Stimulated activated CD4-positive, alpha-beta T cell treated with anti-CD3 and anti-CD28 coated beads, Interleukin-2, amount 100 ng/mL, for 48 hours (primary cell): ENCODE results near the gene SLC22A23.

Source experiments
- DNase-seq, 2 donors: peaks; one replicate each; pipeline ENCODE4 v3.0.0-alpha.2; 2020

SLC22A23 gene

DNA sequence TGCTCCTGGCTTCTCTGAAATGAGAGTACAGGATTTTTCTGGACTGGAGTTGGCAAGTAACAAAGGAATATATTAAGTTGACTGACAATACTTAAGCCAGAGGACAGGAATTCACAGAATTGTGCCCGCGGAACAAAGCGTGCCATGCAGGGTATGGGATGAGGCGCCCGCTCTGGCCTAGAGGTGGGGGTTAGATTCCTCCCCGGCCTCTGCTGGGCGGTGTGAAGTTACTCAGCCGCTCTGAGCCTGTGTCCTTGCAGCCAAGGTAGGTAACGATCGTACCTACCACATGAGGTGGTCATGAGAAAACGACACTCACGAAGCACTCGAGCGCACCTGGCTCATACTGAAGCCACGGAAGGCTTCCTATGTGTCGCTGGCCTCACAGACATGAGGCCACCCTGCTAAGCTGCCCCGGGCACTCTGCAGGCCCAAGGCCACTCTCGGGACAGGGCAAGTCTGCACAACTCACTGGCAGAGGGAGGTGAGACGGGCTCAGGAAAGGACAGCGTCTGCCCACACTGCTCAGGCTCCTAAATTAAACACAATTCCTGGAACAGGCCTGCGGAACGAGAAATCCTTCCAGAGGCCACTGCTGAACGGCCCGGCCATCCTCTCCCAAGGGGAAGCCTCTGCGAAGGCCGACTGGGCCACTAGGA lies 127.3 kb downstream of the SLC22A23 start:
- no peak for DNase-seq

DNA sequence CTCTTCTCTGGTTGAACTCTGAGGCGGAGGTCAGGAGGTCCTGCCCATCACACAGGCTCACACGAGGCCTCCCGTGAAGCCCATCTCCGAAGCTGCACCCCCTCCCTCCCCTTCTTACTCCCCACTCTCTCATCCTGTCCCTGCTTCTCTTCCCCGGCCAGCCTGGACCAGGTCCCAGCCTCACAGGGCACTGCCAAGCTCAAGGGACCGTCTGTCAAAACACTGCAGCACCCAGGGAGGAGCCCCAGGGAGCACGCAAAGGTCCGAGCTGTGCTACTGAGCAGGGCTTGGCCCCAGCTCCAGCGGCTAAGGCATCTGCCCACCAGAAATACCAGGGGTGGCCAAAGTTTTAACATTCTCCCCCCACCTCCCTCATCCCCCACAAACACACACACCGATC lies 128.1 kb downstream of the SLC22A23 start:
- DNase-seq: no peak

DNA sequence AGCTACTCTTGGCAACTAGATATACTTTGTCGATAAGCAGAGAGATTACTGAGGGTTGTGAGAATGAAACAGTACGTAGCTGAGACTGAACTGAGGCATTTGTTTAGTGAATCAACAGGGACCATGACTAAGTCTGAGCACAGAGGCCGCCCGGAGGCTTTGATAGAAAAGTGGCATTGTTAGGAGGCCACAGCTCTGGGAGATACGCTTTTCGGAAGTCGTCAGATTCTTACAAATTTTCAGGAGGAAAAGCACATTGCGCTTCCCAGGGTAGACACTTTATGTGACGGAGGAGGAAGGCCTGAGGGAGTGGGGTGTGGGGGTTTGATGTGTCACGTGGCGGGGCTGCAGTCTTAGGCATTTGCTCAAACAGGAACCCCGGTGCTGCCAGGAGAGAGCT lies 128.7 kb downstream of the SLC22A23 start:
- no peak for DNase-seq

DNA sequence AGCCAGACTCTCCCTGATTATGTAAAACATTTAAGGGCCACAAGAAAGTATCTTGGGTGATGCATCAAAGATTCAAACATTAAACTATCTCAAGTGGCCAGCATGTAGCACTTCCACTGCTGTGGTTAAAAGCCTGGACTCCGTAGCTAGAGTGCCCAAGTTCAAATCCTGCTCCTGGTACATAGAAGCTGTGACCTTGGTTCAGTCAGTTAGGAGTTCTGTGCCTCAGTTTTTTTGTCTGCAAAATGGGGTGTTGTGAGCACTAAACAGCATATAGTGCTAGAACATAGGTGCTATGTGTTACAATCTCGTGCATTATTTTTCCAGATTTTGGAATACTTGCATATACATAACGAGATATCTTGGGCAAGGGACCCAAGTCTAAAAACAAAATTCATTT lies 129.4 kb downstream of the SLC22A23 start:
- DNase-seq: no peak

DNA sequence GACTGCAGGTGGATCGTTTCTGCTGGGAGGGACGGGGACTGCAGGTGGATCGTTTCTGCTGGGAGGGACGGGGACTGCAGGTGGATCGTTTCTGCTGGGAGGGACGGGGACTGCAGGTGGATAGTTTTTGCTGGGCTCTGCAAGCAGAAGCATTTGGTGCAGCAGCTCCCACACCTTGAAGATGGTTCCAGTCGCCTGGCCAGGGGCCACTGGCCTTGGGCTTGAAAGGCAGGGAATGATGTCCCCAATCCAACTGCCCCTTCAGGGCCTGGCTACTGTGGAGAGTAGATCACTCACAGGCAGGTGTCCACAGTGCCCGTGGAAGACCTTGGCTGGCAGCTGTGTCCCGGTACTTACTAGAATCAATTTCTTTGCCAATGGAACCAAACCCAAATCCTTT lies 129.9 kb downstream of the SLC22A23 start:
- no peak for DNase-seq

DNA sequence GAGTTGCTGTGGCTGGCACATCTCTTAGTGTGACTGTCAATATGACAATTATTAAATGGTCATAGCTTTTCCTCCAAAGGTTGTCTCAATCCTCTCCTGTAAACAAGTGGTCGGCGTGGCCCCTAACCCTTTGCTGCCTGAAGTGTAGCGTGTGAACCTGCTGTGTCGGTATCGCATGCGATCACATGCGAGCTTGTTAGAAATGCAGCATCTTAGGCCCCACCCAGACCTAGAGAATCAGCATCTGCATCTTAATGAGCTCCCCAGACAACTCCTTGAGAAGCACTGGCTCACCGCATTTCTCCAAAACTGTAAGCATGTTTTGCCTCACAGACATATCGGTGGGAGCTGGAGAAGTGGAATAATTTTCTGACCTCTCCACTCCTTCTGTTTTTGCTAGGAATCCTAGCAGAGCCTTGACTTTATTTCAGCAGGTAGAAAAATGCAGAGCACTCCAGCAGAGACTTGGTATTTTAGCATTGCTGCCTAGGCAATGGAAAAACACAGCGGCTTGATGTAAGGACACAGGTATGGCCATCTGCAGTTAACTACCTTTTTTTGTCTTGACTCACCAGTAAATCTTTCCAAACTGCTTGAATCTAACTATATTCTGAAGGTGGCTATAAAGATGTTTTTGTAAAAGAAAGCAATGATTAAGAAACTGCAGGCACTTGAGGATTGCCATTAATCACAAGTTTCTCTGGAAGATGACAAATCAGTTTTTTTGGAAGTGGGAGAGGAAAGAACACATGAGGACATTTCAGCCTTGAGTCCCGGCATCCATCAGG lies 130.5 kb downstream of the SLC22A23 start:
- no peak for DNase-seq

DNA sequence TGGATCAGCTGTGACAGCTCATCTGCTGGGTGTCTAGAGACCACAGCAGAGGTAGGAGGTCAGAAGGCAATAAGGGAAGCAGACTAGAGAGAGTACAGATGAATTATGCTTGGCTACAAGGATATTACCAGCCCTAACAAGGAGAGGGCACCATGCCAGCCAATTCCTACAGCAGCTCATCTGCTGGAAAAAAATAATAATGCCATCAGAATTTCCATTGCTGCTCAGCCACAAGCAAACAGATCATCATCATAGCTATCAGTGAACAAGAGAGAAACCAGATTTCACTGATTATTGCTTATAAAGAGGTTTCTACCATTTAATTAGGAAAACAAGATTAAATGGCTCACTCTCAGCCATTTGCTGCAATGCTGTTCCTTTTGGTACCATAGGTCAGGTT lies 131.6 kb downstream of the SLC22A23 start:
- DNase-seq: no peak

DNA sequence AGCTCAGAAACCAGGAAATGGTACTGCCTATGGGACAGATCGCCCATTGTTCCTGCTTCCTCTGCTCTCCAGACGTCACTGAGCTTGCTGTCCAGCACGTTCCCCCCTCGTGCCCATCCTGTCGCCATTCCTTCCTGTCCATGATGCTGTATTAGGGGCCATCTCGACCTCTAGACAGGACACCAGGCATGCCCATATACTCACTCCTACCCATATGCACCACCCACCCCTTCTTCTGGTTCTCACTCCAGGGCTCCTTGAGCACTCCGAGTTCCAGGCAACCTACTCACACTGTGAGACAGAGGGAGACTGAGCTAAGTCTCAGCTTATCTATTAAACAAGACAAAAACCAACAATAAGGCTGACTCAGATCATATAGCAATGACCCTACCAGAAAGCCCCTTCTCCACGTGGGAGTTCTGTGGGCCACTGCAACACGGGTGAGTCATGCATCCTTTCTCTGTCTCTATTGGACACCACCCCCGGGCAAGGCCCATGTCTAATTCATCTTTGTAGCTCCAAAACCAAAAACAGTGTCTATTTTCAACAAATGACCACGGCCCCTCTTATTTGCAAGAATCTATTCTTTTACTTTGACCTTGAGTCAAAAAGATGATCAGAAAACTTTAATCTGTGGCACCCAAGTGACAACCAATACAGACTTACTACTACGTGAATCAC lies 132.4 kb downstream of the SLC22A23 start:
- peak in 1 of 2 donors; percentile 17 for DNase-seq

DNA sequence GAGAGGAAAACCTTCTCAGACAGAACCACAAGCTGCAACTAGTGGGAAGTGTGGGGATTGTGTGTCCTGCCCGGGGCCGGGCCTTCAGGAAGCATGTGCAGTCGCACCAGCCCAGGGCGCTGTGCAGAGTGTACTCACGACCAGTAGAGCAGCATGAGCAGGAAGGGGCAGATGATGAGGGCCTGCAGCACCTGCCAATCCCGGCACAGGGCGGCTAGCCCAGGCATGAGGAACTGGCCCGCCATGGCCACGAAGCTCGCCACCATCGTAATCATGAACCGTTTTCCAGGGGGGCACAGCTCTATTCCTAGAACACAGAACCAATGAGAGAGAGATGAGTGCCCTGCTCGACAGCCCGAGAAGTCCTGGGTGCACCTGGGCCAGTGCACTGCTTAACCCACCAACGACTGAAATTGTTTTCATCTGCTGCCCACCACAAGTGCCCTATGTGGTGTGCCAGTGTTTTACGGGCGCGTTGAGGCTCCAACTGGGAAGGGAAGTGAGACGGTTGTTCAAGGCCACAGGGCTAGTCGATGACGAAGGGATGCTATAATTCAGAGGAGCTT lies 133.1 kb downstream of the SLC22A23 start:
- DNase-seq: no peak

DNA sequence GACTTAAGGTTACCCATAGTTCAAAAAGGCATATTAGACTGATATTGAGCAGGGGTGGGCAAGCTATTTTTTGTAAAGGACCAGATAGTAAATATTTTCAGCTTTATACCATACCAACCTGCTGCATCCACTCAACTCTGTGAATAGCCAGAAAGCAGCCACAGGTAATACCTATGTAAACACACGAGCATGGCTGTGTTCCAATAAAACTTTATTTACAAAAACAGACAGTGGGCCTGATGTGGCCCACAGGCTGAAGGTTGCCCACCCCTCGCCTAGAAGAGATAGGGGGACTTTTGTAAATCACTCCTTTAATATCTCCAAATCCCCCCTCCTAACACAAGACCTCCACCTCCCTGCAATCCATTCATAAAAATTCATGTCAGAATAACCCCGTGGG lies 133.7 kb downstream of the SLC22A23 start:
- no peak for DNase-seq

DNA sequence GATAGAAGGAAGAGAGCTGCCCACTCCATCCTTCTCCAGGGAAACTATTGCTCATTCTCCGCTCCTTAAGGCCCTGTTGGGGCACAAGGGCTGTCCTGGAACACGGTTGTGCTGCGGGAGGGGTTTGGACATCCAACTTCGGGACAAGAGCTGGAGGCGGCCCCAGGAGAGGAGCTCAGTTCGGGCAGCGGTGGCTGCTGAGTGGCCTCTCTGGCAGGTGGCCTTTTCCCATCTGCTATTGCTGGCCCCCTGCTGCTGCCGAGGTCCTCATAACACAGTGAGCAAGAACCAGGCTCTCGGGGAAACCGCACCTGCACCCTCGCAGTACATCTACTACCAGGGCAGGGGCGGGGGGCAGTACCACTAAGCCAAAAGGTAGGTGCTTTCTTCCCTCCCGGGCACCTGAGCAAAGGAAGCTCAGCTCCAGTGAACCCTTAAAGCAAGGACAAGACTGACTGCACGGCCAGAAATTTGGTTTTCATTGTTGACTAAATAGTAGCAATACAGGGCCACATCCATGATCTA lies 134.4 kb downstream of the SLC22A23 start:
- DNase-seq: no peak

DNA sequence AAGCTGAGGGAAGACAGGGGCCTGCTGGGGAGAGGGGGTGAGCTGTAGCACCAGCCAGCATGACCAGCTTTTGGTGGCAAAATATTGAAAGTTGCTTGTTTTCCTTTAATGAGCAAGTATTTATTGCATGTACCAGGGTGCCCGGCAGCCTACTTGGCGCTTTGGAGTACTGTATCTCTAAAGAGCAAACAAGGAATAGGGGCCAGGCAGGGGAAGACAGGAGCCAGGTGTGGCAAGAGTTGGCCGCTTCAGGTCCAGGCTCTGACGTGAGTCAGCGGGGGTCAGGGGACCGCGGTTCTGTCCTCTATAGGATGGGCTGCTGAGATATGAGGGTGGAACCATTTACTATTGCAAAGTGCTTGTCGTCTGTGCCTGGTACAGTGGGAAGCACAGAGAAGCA lies 135.0 kb downstream of the SLC22A23 start:
- DNase-seq: no peak

DNA sequence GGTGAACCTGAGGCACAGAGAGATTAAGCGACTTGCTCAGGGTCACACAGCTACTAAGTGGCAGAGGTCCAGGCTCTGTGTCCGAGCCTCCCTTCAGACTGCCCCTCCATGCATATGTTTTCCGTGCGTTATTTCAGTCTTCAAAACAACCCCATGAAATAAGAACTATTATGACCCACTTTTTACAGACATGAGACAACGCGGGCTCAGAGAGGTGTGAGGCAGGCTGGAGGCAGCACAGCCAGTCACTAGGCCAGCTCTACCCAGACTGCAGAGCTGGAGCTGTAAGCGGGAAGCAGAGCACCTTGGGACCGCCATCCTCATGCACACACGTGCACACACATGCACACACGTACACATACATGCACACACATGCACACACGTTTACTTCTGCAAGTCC lies 135.8 kb downstream of the SLC22A23 start:
- no peak for DNase-seq

DNA sequence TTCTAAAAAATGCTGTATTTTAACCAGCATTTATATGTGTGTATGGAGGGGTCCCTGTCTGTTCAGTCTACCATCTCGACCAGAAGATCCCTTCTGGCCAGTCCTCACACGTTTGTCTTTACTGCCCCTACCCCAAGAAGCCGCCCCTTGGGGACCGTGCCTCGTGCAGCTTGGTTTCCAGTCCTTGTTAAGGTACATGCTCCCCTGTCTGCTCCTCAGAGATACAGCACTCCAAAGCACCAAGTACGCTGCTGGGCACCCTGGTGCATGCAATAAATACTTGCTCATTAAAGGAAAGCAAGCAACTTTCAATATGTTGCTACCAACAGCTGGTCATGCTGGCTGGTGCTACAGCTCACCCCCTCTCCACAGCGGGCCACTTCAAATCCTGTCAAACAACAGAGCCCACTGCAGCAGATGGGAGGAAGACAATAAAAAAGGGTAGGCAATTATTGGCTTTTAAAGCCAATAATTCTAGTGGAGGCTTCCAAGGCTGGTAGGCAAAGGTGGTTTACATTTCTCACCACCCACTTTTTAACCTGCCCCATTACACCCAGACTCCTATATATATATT lies 136.5 kb downstream of the SLC22A23 start:
- DNase-seq: no peak

DNA sequence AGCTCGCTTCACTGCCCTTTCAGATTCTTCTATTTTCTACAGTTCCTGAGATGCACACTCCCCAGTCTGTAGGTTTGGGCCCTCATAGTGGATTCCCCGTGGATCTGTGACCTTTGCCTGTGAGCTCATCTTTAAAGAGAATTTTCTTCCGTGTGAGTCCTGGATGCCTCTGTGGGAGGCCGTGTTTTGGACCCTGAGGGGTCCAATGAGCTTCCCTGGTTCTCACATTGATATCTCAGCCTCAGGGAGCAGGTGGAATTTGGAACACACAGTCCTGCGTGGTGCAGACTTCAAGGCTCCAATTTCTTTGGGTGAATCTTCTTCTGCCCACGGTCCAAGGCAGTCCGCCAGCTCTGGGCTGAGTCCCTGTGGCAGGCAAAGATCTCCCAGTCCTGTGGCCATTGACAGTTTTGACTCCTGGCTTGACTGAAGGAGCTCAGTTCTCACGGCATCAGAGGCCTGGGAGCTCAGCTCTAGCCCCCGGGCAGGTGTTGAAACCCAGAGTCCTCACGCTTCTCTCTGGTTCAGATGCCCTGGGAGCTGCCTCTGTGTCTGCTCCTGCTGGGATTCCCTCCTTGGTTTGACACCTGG lies 137.1 kb downstream of the SLC22A23 start:
- no peak for DNase-seq

DNA sequence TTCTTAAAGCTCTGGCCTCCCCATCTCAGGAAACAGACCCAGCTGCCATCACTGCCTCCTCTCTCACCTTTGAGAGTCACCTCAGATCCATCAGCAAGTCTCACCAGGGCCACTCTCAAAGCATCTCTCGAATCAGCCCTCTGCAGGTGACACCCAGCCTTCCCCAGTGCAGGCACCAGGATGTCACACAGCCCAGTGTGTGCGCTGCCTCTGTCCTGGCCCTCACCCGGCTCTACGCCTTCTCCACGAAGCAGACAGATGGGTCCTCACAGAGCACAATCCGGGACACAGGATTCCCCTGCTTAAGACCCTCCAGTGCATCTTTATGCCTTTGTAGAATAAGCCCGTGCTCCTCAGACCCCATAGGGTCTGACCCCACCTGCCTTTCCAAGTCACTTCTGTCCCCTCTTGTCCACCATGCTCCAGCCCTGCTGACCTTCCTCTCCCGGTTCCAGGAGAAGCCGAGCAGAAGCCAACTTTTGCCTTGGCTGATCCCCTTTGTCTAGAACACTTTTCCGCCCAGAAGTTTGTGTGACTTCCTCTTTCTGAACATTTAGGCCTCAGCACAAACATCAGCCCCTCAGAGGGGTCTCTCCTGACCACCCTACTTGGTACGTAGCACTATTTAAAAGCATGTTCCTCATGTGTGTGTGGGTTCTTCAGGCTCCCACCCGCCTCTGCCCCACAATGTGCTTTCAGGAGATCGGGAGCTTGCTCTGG lies 137.9 kb downstream of the SLC22A23 start:
- DNase-seq: no peak

DNA sequence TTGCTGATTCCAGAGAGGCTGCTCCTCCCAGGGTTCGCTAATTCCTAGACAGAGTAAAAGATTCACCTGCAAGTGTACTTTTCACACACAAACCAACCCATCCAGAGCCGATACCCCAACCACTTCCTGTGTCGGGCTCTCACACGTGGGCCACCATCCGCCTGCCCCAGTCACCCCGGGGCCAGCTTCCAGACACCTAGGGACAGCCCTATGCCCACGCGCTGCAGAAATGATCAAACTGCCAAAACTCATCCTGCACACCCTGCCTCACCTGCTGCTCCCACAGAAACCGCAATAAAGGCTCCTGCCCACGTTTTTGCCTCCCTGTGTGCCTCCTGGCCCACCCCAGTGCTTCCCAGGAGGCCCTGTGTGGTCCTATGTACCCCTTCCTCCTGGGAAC lies 138.6 kb downstream of the SLC22A23 start:
- peak; percentile 26 to 31 for DNase-seq

DNA sequence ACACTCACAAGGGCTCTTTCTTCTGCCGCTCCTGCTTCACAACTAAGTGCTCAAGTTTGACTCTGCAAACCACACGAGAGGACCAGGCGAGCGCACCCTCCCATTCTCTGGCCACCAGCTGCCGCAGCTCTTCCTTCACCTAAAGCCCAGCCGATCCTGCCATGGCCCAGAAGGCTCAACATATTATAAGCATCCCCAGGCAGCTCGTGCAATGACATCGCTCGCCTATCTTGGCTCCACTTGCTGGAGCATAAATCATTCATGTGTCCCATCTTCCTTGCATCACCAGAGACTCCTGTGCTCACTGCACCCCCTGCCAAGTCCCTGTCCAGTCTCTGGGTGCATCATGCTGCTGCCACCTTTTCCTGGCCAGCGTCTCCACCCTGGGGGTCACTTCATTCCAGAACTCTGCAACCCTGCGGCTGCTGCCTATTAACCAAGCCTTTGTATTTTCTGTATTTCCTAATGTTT lies 139.1 kb downstream of the SLC22A23 start:
- no peak for DNase-seq

DNA sequence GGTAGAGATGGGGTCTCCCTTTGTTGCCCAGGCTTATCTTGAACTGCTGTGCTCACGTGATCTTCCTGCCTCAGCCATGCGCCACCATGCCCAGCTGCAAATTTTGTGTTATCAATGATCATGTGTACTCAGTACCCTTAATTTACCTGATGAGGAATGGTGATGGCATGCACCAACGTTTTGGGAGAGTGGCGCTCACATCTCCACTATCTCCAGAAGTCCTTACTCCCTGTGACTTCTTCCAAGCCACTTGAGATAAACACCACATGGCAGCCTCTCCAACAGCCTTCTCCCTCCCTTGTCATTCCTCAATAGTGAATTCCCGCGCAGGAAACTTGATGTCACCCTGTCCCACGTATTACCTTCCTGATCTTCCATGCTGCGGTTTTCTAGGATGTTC lies 140.0 kb downstream of the SLC22A23 start:
- no peak for DNase-seq

DNA sequence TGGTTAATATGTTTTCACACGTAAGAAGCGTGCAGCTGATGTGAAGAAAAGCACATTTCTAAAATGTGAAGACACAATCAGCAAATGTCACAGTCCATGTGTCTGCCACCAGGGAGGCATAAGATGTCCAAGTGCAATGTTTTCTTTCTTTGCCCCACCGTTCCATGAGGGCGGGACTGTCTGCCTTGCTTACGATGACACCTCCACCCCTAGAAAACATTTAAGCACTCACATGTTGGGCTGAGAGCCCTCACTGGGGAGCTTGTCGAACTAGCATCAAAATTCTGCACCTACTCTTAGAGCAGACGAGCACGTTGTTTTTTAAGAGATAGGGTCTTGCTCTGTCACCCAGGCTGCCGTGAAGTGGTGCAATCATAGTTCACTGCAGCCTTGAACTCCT lies 140.5 kb downstream of the SLC22A23 start:
- no peak for DNase-seq

DNA sequence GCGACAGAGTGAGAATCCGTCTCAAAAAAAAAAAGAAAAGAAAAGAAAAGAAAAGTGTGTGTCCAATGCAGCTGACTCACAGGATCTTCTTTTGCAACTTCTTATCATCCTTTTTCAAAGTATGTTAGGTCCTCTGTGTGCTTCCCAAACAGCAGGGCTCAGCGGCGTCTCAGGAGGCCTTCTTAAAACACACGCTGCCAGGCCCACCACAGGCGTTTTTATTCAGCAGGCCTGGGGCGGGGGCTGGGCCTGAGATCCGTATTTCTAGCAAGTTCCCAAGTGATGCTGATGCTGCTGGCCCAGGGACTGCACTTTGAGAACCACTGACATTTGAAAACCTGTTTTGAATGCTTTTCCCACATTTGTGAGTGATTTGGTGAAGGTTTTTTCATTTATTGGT lies 141.0 kb downstream of the SLC22A23 start:
- no peak for DNase-seq
